Loucy (cell line): Measurements from ENCODE around the gene RND1.
"Not testable (repeated sequence)": the region's sequence is repeated elsewhere in the genome, so short reads cannot be mapped to it uniquely, and the experiment has no call there.

Experiments
- H2AFZ ChIP-seq: fragments of 200-600 bp; sonication (generic); 2 replicates; pipeline ENCODE4 v1.6.0; 2016; ENCODE audit warnings: antibody characterized with exemption, mild to moderate bottlenecking, low read length, moderate library complexity
- H3F3A ChIP-seq: fragments of 200-600 bp; 2 replicates; pipeline ENCODE4 v1.6.0; 2016; ENCODE audit warnings: antibody characterized with exemption, low read depth, mild to moderate bottlenecking
- H3K27me3 ChIP-seq: fragments of 200-600 bp; sonication (generic); 2 replicates; pipeline ENCODE4 v1.6.1; 2014; ENCODE audit warnings: low read length, mild to moderate bottlenecking; ENCODE audit not compliant: insufficient read depth, poor library complexity, severe bottlenecking
- H3K36me3 ChIP-seq: fragments of 200-600 bp; sonication (generic); 2 replicates; pipeline ENCODE4 v1.6.1; 2016; ENCODE audit warnings: low read length; ENCODE audit not compliant: insufficient read depth
- H3K4me1 ChIP-seq: fragments of 200-600 bp; sonication (generic); 2 replicates; pipeline ENCODE4 v1.5.1; 2014; ENCODE audit warnings: low read length, mild to moderate bottlenecking; ENCODE audit not compliant: insufficient read depth, poor library complexity, severe bottlenecking
- H3K4me2 ChIP-seq: fragments of 200-600 bp; sonication (generic); 2 replicates; pipeline ENCODE4 v1.6.0; 2014; ENCODE audit warnings: antibody characterized with exemption, low read length, low read depth, mild to moderate bottlenecking; ENCODE audit not compliant: poor library complexity, severe bottlenecking
- H3K4me3 ChIP-seq: fragments of 200-600 bp; sonication (generic); 2 replicates; pipeline ENCODE4 v1.5.1; 2014; ENCODE audit warnings: low read length, mild to moderate bottlenecking, mixed read lengths; ENCODE audit not compliant: poor library complexity, severe bottlenecking
- H3K79me2 ChIP-seq: fragments of 200-600 bp; sonication (generic); 2 replicates; pipeline ENCODE4 v1.6.1; 2014; ENCODE audit warnings: low read length; ENCODE audit not compliant: insufficient read depth
- H3K9ac ChIP-seq: fragments of 200-600 bp; sonication (generic); 2 replicates; pipeline ENCODE4 v1.6.0; 2014; ENCODE audit warnings: mild to moderate bottlenecking, low read depth, low read length, moderate library complexity; ENCODE audit not compliant: poor library complexity, severe bottlenecking
- H3K9me2 ChIP-seq: fragments of 200-600 bp; sonication (generic); replicated peaks from 2 replicates; pipeline ENCODE4 v1.6.1; 2016; ENCODE audit warnings: low read depth, low read length, mixed read lengths
- H3K9me3 ChIP-seq: fragments of 200-600 bp; sonication (generic); 2 replicates; pipeline ENCODE4 v1.6.1; 2014; ENCODE audit warnings: mild to moderate bottlenecking, antibody characterized with exemption, low read length, low read depth; ENCODE audit not compliant: insufficient read depth
- H4K20me1 ChIP-seq: fragments of 200-600 bp; sonication (generic); 2 replicates; pipeline ENCODE4 v1.6.0; 2014; ENCODE audit warnings: antibody characterized with exemption, low read length, mild to moderate bottlenecking; ENCODE audit not compliant: insufficient read depth, poor library complexity, severe bottlenecking
- EZH2phosphoT487 ChIP-seq: fragments of 200-600 bp; IDR thresholded peaks from 2 replicates; pipeline ENCODE4 v1.6.1; 2018; ENCODE audit warnings: antibody characterized with exemption, mild to moderate bottlenecking, moderate library complexity, borderline replicate concordance
- TF ChIP-seq, protein P1 (sequence below): fragments of 200-600 bp; sonication (generic); conservative IDR thresholded peaks from 2 replicates; pipeline ENCODE4 v1.5.1; 2014; ENCODE audit warnings: mild to moderate bottlenecking, antibody characterized with exemption, low read length

Gene RND1

GRCh38 chr12:48856379-48856778 is 9.3 kb downstream of the RND1 start:
- no peaks in the 10 kb centered on the region for H3K27me3 ChIP-seq
- H4K20me1 ChIP-seq = no peaks in the 10 kb centered on the region
- no peak overlapping the region for H3K4me3 ChIP-seq
- no peaks in the 10 kb centered on the region for H3K9me3 ChIP-seq
- peaks cover 6% of the 10 kb centered on the region for H3K4me1 ChIP-seq
- no peak overlapping the region for H3K4me2 ChIP-seq
- H3K9ac ChIP-seq = no peak overlapping the region
- TF ChIP-seq EZH2phosphoT487 = no peak
- H3K9me2 ChIP-seq = no peaks in the 10 kb centered on the region
- H2AFZ ChIP-seq = no peak overlapping the region
- H3K79me2 ChIP-seq = peaks cover 6% of the 10 kb centered on the region
- H3F3A ChIP-seq = no peaks in the 10 kb centered on the region
- H3K36me3 ChIP-seq = no peaks in the 10 kb centered on the region

DNA sequence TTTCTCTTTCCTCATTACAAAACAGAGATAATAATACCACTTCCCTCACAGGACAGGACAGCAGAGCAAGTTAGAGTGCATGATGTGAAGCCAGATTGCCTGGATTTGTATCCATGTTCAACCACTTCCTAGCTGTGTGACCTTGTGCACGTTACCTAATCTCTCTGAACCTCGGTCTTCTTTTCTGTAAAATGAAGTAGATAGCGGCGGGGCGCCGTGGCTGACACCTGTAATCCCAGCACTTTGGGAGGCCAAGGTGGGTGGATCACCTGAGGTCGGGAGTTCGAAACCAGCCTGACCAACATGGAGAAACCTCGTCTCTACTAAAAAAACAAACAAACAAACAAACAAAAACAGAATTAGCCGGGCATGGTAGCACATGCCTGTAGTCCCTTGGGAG is 10.7 kb downstream of the RND1 start:
- Histone ChIP-seq H3K79me2 (peaks cover 21% of the 10 kb centered on the region), H3K4me1 (peaks cover 17% of the 10 kb centered on the region), H4K20me1 (peaks cover 11% of the 10 kb centered on the region)
- H2AFZ ChIP-seq, H3K9me3 ChIP-seq, H3K27me3 ChIP-seq, H3K9me2 ChIP-seq, H3K4me2 ChIP-seq, H3K4me3 ChIP-seq, H3F3A ChIP-seq, H3K9ac ChIP-seq, H3K36me3 ChIP-seq: not testable (repeated sequence)

DNA sequence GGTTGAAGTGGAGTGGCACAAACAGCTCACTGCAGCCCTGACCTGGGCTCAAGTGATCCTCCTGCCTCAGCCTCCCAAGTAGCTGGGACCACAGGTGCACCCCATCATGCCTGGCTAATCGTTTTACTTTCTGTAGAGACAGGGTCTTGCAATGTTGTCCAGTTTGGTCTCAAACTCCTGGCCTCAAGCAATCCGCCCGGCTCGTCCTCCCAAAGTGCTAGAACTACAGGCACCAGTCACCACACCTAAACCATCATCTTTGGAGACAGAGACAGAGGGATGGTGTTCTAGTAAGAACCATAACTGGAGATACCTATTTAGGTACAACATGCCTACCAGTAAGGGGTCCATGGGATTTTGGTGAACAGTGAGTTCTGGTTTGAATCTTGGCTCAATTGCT is 11.2 kb downstream of the RND1 start:
- TF ChIP-seq, protein P1, sequence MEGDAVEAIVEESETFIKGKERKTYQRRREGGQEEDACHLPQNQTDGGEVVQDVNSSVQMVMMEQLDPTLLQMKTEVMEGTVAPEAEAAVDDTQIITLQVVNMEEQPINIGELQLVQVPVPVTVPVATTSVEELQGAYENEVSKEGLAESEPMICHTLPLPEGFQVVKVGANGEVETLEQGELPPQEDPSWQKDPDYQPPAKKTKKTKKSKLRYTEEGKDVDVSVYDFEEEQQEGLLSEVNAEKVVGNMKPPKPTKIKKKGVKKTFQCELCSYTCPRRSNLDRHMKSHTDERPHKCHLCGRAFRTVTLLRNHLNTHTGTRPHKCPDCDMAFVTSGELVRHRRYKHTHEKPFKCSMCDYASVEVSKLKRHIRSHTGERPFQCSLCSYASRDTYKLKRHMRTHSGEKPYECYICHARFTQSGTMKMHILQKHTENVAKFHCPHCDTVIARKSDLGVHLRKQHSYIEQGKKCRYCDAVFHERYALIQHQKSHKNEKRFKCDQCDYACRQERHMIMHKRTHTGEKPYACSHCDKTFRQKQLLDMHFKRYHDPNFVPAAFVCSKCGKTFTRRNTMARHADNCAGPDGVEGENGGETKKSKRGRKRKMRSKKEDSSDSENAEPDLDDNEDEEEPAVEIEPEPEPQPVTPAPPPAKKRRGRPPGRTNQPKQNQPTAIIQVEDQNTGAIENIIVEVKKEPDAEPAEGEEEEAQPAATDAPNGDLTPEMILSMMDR = no peak
- TF ChIP-seq EZH2phosphoT487 = no peak
- H2AFZ ChIP-seq = no peak overlapping the region
- no peaks in the 10 kb centered on the region for H3F3A ChIP-seq
- H3K4me1 ChIP-seq = peaks cover 22% of the 10 kb centered on the region
- H3K4me2 ChIP-seq = no peak overlapping the region
- H3K36me3 ChIP-seq = no peaks in the 10 kb centered on the region
- no peak overlapping the region for H3K9ac ChIP-seq
- H3K4me3 ChIP-seq = no peak overlapping the region
- peaks cover 13% of the 10 kb centered on the region for H4K20me1 ChIP-seq
- H3K79me2 ChIP-seq = peaks cover 25% of the 10 kb centered on the region
- no peaks in the 10 kb centered on the region for H3K9me2 ChIP-seq
- no peaks in the 10 kb centered on the region for H3K9me3 ChIP-seq
- no peaks in the 10 kb centered on the region for H3K27me3 ChIP-seq

GRCh38 chr12:48852734-48853688 is 12.7 kb downstream of the RND1 start:
- peaks cover 39% of the 10 kb centered on the region for H3K79me2 ChIP-seq
- peak overlapping the region; percentile 98 for H3K4me2 ChIP-seq
- H3K27me3 ChIP-seq = no peaks in the 10 kb centered on the region
- no peaks in the 10 kb centered on the region for H3F3A ChIP-seq
- no peak for TF ChIP-seq EZH2phosphoT487
- TF ChIP-seq, protein P1 = peak; percentile 90
- H2AFZ ChIP-seq = peak overlapping the region; percentile 91
- no peaks in the 10 kb centered on the region for H3K9me3 ChIP-seq
- no peaks in the 10 kb centered on the region for H3K9me2 ChIP-seq
- peak overlapping the region; percentile 90 for H3K4me3 ChIP-seq
- peaks cover 13% of the 10 kb centered on the region for H4K20me1 ChIP-seq
- H3K9ac ChIP-seq = peak overlapping the region; percentile 99
- H3K36me3 ChIP-seq = no peaks in the 10 kb centered on the region
- peaks cover 23% of the 10 kb centered on the region for H3K4me1 ChIP-seq
